GM12892 (cell line): ENCODE measurements around the gene LRP3.

ENCODE experiments used
- DNase-seq: peaks from one replicate; pipeline ENCODE4 v3.0.0; 2011; ENCODE audit not compliant: insufficient read length
- FAIRE-seq: peaks from 2 replicates; lab custom pipeline; 2011; peaks lifted over from hg19 to GRCh38; lab: Jason Lieb, UNC
- POLR2A ChIP-seq: IDR thresholded peaks from 2 replicates; pipeline ENCODE4 v1.6.1; 2011; ENCODE audit warnings: low read depth, low read length, control low read depth
- POLR2AphosphoS5 ChIP-seq: IDR thresholded peaks from 2 replicates; pipeline ENCODE4 v1.6.1; 2011; ENCODE audit warnings: low read depth, low read length, control low read depth
- TAF1 ChIP-seq: IDR thresholded peaks from 2 replicates; pipeline ENCODE4 v1.6.1; 2011; ENCODE audit warnings: low read depth, mild to moderate bottlenecking, control low read depth, low read length, borderline replicate concordance

The LRP3 gene

DNA sequence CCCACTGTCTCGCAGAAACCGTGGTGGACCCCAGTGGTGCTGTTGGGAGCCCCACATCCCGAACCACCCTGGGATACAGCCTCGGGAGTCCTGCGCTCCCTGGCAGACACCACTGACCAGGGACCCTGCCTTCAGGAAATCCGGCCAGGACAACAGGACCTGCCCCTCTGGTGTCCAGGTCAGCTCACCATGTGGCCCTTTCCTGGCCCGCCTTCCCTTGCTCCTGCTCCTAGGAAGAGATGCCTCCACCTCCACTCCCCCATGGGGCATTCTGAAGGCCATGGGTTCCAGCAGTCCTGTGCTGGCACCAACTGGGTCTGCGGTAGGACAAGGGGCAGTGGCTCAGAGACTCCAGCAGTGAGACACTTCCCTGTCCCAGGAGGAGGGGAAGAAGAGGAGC, 54.0 kb downstream of the LRP3 start:
- TF ChIP-seq TAF1 (no peak), POLR2AphosphoS5 (no peak), POLR2A (no peak)
- no peak for FAIRE-seq

DNA sequence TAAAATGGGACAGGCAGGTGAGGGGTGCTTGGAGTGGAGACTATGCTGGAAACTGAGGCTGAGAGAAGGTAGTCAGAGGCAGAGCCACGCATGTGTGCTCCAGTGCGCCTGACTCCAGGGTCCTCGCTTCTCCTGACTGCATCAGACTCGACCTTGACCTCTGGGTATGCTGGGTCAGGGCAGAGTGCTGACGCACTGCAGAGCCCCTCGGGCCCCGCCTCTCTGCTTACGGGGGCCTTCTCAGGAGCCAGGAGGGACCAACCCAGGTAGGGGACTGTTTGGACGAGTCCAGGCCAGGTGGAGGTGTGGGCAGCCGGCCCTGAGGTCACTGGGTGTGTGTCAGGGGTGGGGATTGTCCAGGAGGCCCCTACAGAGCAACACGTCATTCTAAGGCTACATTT, 54.4 kb downstream of the LRP3 start:
- no peak for FAIRE-seq
- no peak for DNase-seq

More for the DNA sequence above, 54.0 kb downstream of the LRP3 start:
- no peak for DNase-seq

DNA sequence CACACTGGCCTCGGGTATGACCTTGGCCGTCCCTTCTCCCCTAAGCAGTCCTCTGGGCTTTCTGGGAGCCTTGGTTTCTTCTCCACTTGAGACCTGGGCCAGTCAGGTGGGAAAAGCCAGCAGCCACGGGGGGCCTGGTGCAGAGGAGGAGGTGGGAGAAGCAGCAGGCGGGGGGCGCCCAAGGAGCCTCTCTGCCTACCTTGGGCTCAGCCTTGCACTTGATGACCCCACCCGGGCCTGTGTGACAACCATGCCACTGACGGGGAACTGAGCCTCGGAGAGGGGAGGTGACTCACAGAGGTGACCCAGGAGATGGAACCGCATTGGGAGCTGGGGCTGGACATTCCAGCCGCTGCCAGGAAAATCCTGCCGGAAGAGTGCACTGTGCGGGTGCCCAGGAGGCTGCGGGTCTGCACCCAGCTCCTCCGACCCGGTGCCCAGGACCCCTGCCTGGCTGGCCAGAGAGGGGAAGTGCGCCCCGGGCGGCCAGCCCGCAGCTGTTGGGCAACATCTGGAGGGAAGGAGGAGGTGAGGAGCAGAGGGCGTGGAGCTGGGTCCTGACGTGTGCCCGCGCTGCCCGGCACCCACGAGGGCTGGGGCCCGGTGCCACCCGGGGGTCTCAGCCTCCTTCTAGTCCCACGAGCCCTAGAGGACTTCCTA, 55.0 kb downstream of the LRP3 start:
- FAIRE-seq (no peak), DNase-seq (no peak)
- TF ChIP-seq POLR2A = no peak
- no peak for TF ChIP-seq POLR2AphosphoS5
- TF ChIP-seq TAF1 = no peak

More for the DNA sequence above, 54.4 kb downstream of the LRP3 start:
- TF ChIP-seq TAF1 = no peak
- no peak for TF ChIP-seq POLR2AphosphoS5
- no peak for TF ChIP-seq POLR2A

DNA sequence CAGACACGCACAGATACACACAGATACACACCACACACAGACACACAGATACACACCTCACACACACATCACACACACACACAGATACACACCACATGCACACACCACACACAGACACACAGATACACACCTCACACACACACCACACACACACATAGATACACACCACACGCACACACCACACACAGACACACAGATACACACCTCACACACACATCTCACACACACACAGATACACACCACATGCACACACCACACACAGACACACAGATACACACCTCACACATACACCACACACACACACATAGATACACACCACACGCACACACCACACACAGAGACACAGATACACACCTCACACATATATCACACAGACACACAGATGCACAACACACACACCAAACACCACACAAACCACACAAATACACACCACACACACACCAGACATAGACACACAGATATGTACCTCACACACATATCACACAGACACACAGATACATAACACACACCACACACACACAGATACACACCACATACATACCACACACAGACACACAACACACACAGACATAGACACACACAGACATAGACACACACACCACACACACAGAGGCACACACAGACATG, 55.7 kb downstream of the LRP3 start:
- FAIRE-seq (peak; percentile 97), DNase-seq (no peak)
- TF ChIP-seq POLR2A = no peak
- TF ChIP-seq TAF1 = no peak
- TF ChIP-seq POLR2AphosphoS5 = no peak

DNA sequence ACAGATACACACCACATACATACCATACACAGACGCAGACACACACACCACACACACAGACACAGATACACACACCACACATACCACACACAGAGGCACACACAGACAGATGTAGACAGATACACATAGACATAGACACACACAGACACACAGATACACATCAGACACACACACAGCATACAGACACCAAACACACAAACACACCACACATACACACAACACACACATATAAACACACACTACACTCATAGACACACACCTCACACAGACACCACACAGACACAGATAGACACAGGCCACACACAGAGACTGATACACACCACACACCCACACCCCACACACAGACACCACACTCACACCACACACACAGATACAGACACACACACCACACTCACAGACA, 56.4 kb downstream of the LRP3 start:
- FAIRE-seq (no peak), DNase-seq (no peak)
- no peak for TF ChIP-seq TAF1
- TF ChIP-seq POLR2AphosphoS5 = no peak
- TF ChIP-seq POLR2A = no peak

DNA sequence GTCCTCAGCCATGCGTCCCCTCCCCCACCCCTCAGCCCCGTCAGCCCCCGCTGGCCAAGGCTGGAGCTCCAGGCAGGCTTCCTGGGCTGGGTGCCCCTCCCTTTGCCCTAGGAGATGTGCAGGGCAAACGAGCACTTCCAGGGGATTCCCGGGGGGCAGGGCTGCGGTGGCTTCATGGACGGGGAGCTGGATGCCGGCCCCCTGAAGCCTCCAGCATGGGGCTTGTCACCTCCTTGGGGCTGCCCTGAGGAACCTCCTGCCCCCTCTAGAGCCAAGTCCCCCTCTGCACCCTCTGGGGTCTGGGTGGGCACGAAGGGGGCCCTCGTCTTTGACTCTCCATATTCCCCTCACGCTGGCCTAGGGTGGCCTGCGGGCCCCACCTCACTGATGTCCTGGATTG, 56.9 kb downstream of the LRP3 start:
- TF ChIP-seq TAF1 (no peak), POLR2AphosphoS5 (no peak), POLR2A (no peak)
- FAIRE-seq = no peak
- no peak for DNase-seq

DNA sequence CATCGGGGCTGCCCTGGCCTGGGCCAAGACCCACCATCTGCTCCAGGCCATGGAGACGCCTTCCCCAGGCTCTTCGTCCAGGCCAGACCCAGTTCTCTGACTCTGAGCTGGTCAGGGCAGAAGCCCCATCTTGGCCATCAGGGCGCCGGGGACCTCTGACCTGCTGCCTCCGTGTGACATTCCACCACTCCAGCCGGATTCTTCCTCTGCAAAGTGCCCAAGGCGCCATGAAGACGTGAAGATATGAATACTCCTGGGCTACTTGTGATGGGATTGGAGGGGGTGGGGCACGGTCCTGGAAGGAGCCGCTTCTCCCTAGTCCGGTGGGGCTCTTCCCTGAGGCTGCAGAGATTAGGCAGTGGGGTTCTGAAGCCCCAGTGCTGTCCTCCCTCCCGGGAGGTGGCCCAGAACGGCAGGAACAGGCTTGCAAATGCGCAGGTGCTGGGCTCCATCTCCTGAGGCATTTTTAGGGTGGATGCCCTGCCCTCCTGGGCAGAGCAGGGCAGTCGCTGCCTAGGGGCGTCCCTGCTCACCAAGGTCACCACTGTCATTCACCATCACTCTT, 57.5 kb downstream of the LRP3 start:
- no peak for FAIRE-seq
- no peak for DNase-seq
- TF ChIP-seq TAF1 (no peak), POLR2AphosphoS5 (no peak), POLR2A (no peak)

DNA sequence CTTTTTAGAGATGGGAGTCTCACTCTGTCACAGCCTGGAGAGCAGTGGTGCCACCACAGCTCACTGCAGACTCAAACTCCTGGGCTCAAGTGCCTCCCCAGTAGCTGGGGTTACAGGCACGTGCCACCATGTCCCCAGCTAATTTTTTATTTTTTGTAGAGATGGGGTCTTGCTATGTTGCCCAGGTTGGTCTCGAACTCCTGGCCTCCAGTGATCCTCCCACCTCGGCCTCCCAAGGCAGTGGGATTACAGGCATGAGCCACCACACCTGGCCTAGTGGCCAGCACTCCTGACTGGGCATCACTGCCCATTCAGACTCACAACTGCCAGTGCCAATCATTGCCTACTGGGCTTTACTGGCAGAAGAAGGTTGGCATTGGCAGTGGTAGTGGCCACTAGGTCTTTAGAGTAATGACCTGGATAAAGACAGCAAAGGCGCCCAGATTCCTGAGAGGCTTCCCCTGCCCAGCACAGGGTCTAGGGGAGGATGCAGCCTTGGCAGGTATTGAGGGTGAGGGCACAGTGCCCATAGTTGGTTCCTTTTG, 58.4 kb downstream of the LRP3 start:
- DNase-seq = no peak
- no peak for TF ChIP-seq TAF1
- no peak for TF ChIP-seq POLR2AphosphoS5
- no peak for TF ChIP-seq POLR2A
- no peak for FAIRE-seq

DNA sequence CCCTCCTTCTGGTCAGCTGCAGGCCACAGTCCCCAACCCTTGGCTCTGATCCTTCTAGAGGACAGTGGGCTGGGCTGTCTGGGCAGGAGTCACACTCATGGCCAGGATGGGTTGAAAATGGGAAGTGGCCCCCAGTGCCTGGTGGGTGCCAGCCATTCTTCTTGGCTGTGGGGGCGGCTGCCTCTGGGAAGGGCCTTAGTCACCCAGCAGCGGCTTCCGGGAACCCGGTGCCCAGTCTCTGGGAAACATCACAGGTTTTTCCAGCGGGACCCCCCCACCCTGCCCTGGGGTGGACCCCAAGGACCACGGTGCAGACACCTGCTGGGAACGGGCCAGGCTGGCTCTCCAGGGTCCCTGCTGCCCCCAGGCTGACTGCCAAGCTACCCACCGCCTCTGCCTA, 58.8 kb downstream of the LRP3 start:
- FAIRE-seq (no peak), DNase-seq (no peak)
- TF ChIP-seq TAF1 (no peak), POLR2A (no peak), POLR2AphosphoS5 (no peak)

DNA sequence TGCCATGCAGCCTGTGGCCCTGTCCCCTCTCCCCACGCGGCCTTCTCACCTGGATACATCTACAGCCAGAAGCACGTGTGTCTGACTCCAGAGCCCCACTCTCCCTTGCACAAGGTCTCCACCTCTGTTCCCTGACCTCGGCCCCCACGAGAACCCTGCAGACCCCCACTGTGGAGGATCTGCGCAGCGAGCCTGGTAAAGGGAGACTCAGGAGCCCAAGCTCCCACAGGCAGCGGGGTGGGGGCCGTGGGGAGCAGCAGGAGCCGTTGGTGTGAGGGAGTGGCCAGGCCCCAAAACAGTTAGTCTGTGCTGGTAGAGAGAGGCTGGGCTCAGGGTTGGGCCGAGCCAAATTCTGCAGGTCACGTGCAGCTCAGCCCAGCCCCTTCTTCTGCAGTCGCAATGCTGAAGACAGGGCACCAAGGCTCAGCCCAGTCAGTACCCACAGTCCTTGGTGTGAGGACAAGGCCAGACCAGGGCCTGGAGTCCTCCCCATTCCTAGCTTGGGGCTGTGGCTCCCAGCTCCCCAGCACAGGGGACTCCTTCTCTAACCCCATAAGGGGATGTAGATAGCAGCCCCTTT, 60.2 kb downstream of the LRP3 start:
- FAIRE-seq (no peak), DNase-seq (no peak)
- TF ChIP-seq TAF1 = no peak
- no peak for TF ChIP-seq POLR2AphosphoS5
- no peak for TF ChIP-seq POLR2A

DNA sequence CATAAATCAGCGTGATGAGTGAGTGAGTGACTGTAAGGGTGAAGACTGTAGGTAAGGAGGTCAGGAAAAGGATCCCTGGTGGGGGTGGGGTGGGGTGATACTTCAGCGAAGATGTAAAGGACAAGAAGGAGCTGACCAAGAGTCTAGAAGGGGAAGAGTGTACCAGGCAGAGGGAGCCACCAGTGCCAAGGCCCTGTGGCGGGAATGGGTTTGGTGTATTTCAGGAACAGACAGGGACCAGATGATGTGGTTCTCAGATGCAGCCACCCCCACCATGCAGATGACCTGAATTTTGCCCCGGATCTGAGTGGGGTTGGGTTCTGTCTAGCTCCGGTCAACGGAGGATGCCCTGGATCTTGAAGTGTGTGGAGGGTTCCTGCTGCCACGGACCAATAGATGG, 61.7 kb downstream of the LRP3 start:
- FAIRE-seq = no peak
- no peak for DNase-seq
- no peak for TF ChIP-seq POLR2A
- no peak for TF ChIP-seq TAF1
- no peak for TF ChIP-seq POLR2AphosphoS5
